ENCODE measurements around the gene EFCAB11.

Gene EFCAB11

GRCh38 chr14:89853936-89854693 lies 100.4 kb downstream of the EFCAB11 start:
- no peak for TF ChIP-seq MAX (IDR thresholded peaks at IDR 0.05)
- no peak for TF ChIP-seq YY1 (IDR thresholded peaks at IDR 0.05; ENCODE audit: low read depth)
- TF ChIP-seq TEAD4 (IDR thresholded peaks at IDR 0.05): no peak
- TF ChIP-seq USF1 (IDR thresholded peaks at IDR 0.05): no peak
- no peak for TF ChIP-seq FOXM1 (IDR thresholded peaks at IDR 0.05; ENCODE audit: borderline replicate concordance, low read depth)
- TF ChIP-seq TAF1 (IDR thresholded peaks at IDR 0.05; ENCODE audit: low read depth): no peak
- TF ChIP-seq NFIC (IDR thresholded peaks at IDR 0.05): no peak
- TF ChIP-seq CREB1 (IDR thresholded peaks at IDR 0.05; ENCODE audit: low read depth): no peak
- TF ChIP-seq CEBPB (IDR thresholded peaks at IDR 0.05): no peak
- TF ChIP-seq RAD21 (IDR thresholded peaks at IDR 0.05; ENCODE audit: low read depth): no peak
- TF ChIP-seq EGR1 (IDR thresholded peaks at IDR 0.05): no peak
- TF ChIP-seq EP300 (IDR thresholded peaks at IDR 0.05; ENCODE audit: borderline replicate concordance): no peak
- TF ChIP-seq TCF12 (IDR thresholded peaks at IDR 0.05; ENCODE audit: low read depth): no peak
- TF ChIP-seq ZBTB7A (IDR thresholded peaks at IDR 0.05; ENCODE audit: low read depth): no peak
- no peak for TF ChIP-seq REST (IDR thresholded peaks at IDR 0.05; ENCODE audit: low read depth)

- TF ChIP-seq TAF1 (IDR thresholded peaks at IDR 0.05; ENCODE audit: low read depth): no peak
- TF ChIP-seq YY1 (IDR thresholded peaks at IDR 0.05; ENCODE audit: low read depth): no peak
- no peak for TF ChIP-seq CEBPB (IDR thresholded peaks at IDR 0.05)
- no peak for TF ChIP-seq CREB1 (IDR thresholded peaks at IDR 0.05; ENCODE audit: low read depth)
- TF ChIP-seq USF1 (IDR thresholded peaks at IDR 0.05): no peak
- TF ChIP-seq EGR1 (IDR thresholded peaks at IDR 0.05): no peak
- no peak for TF ChIP-seq ZBTB7A (IDR thresholded peaks at IDR 0.05; ENCODE audit: low read depth)
- no peak for TF ChIP-seq MAX (IDR thresholded peaks at IDR 0.05)
- no peak for TF ChIP-seq EP300 (IDR thresholded peaks at IDR 0.05; ENCODE audit: borderline replicate concordance)
- TF ChIP-seq REST (IDR thresholded peaks at IDR 0.05; ENCODE audit: low read depth): no peak
- no peak for TF ChIP-seq TCF12 (IDR thresholded peaks at IDR 0.05; ENCODE audit: low read depth)
Measured at GRCh38 chr14:89851106-89851505, 103.4 kb downstream of the EFCAB11 start.

- TF ChIP-seq ZBTB7A (IDR thresholded peaks at IDR 0.05; ENCODE audit: low read depth): no peak
- TF ChIP-seq FOXM1 (IDR thresholded peaks at IDR 0.05; ENCODE audit: borderline replicate concordance, low read depth): no peak
- no peak for TF ChIP-seq YY1 (IDR thresholded peaks at IDR 0.05; ENCODE audit: low read depth)
Measured at GRCh38 chr14:89849931-89850330, 104.6 kb downstream of the EFCAB11 start.

GRCh38 chr14:89848165-89848564 lies 106.4 kb downstream of the EFCAB11 start:
- TF ChIP-seq CEBPB (IDR thresholded peaks at IDR 0.05) (no peak), NFIC (IDR thresholded peaks at IDR 0.05) (no peak), YY1 (IDR thresholded peaks at IDR 0.05; ENCODE audit: low read depth) (no peak), EP300 (IDR thresholded peaks at IDR 0.05; ENCODE audit: borderline replicate concordance) (no peak), TEAD4 (IDR thresholded peaks at IDR 0.05) (no peak), MAX (IDR thresholded peaks at IDR 0.05) (no peak), EGR1 (IDR thresholded peaks at IDR 0.05) (no peak), TAF1 (IDR thresholded peaks at IDR 0.05; ENCODE audit: low read depth) (no peak), FOXM1 (IDR thresholded peaks at IDR 0.05; ENCODE audit: borderline replicate concordance, low read depth) (no peak), TCF12 (IDR thresholded peaks at IDR 0.05; ENCODE audit: low read depth) (no peak), REST (IDR thresholded peaks at IDR 0.05; ENCODE audit: low read depth) (no peak), ZBTB7A (IDR thresholded peaks at IDR 0.05; ENCODE audit: low read depth) (no peak), CREB1 (IDR thresholded peaks at IDR 0.05; ENCODE audit: low read depth) (no peak), USF1 (IDR thresholded peaks at IDR 0.05) (no peak), RAD21 (IDR thresholded peaks at IDR 0.05; ENCODE audit: low read depth) (no peak)
